ENCODE results near the gene NOBOX.

DNA sequence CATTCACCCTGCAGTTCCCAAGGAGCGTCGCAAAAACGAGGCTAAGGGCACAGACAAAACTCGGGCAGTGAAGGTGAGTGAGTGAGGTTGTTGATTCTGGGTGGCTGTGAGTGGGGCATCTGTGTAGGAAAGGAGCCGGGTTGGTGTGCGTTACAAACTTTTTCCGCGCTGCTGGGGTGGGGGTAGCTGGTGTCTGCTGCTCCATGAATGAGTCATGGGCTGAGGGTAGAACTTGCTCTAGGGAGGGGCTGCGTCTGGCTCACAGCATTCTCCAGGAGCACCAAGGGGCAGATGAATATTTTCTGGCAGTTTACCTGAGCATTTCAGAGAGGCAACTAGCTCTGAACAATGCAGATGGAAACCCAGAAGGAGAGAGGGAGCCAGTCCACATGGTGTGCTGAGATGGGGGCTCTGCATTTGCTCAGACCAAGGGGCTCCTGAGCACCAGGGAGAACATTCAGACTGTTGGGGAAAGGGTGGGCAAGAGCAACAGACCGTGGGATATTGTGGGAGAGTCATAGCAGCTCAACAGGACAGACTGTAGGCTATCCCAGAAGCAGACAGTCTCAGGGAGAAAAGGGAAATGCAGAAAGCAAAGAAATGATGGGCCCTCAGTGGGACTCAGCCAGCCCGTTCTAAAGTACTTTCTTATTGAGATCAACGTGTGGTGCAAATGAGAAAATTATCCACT is 18.8 kb downstream of the NOBOX start:
- TF ChIP-seq, protein P1, sequence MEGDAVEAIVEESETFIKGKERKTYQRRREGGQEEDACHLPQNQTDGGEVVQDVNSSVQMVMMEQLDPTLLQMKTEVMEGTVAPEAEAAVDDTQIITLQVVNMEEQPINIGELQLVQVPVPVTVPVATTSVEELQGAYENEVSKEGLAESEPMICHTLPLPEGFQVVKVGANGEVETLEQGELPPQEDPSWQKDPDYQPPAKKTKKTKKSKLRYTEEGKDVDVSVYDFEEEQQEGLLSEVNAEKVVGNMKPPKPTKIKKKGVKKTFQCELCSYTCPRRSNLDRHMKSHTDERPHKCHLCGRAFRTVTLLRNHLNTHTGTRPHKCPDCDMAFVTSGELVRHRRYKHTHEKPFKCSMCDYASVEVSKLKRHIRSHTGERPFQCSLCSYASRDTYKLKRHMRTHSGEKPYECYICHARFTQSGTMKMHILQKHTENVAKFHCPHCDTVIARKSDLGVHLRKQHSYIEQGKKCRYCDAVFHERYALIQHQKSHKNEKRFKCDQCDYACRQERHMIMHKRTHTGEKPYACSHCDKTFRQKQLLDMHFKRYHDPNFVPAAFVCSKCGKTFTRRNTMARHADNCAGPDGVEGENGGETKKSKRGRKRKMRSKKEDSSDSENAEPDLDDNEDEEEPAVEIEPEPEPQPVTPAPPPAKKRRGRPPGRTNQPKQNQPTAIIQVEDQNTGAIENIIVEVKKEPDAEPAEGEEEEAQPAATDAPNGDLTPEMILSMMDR (IDR thresholded peaks at IDR 0.05): no peak
- no peak for TF ChIP-seq EZH2 (IDR thresholded peaks at IDR 0.05; ENCODE audit: borderline replicate concordance, insufficient read depth, low read depth, low read length, poor library complexity, severe bottlenecking)

Measured in B cell (primary cell).